ENCODE data around the gene SERPINA4. TPM values are rescaled to one million over a fixed set of nuclear protein-coding genes. Genes with fewer than 3 reads are reported as not detected.

The SERPINA4 gene
- total and polyA plus RNA-seq, 2 donors (not counting 3 experiments of a cell fraction or from before 2014, with no cell fraction given), result not detected

- no peak for DNase-seq (ENCODE audit: low read depth, low spot score)
- Histone ChIP-seq H3K27ac (ENCODE audit: insufficient read depth, low read depth, low read length) (no peak overlapping the region), H3K36me3 (ENCODE audit: control insufficient read depth in 2 of 2, extremely low read depth in 1 of 2, insufficient read depth in 2 of 2, low read length in 2 of 2) (no peaks in the 10 kb centered on the region), H3K4me1 (ENCODE audit: control insufficient read depth, extremely low read depth, insufficient read depth, low read length) (no peaks in the 10 kb centered on the region), H3K9ac (replicated peaks; ENCODE audit: extremely low read depth, insufficient read depth, low read length) (no peak overlapping the region), H3K4me2 (ENCODE audit: insufficient read depth, low read length) (no peak overlapping the region), H3K9me1 (replicated peaks; ENCODE audit: control insufficient read depth, extremely low read depth, insufficient read depth, low read length) (no peaks in the 10 kb centered on the region), H3K27me3 (ENCODE audit: control insufficient read depth in 2 of 2, insufficient read depth in 2 of 2, low read length in 2 of 2) (no peaks in the 10 kb centered on the region), H3K9me3 (replicated peaks; ENCODE audit: control insufficient read depth, insufficient read depth, low read length) (no peaks in the 10 kb centered on the region), H3K4me3 (replicated peaks in 1 of 3; ENCODE audit: insufficient read depth in 1 of 3, low read depth in 1 of 3, low read length in 3 of 3) (no peak overlapping the region), H3K79me2 (ENCODE audit: control insufficient read depth, insufficient read depth, low read length) (no peaks in the 10 kb centered on the region), H2AFZ (ENCODE audit: low read depth, low read length) (no peak overlapping the region), H4K20me1 (replicated peaks; ENCODE audit: control insufficient read depth, extremely low read depth, insufficient read depth, low read length) (no peaks in the 10 kb centered on the region)
- TF ChIP-seq JUN (IDR thresholded peaks at IDR 0.05; ENCODE audit: borderline replicate concordance, insufficient read depth, insufficient read length, low read depth) (no peak), CTCF (IDR thresholded peaks at IDR 0.05; ENCODE audit: extremely low read depth in 1 of 2, insufficient read depth in 1 of 2, low read depth in 1 of 2, low read length in 2 of 2) (no peak), EZH2 (IDR thresholded peaks at IDR 0.05; ENCODE audit: borderline replicate concordance, low read depth, low read length, severe bottlenecking) (no peak), POLR2A (IDR thresholded peaks at IDR 0.05; ENCODE audit: low read depth, low read length) (no peak), POLR2AphosphoS5 (IDR thresholded peaks at IDR 0.05; ENCODE audit: insufficient read depth, low read depth, low read length) (no peak)
- BruUV-seq (replicated peaks), result no TSS peak
- POLR2A ChIA-PET, result no interaction called here
- intact Hi-C loops (cut with micrococcal nuclease) (no loop called here), dilution Hi-C loops (cut with MboI; ENCODE audit: extremely low pct_ligation_motif_present, low sequenced_read_pairs) (no loop called here)
- CTCF ChIA-PET, result no interaction called here
- no peak for FAIRE-seq
Measured at GRCh38 chr14:94514351-94514750, 46.9 kb upstream of the SERPINA4 start.

GRCh38 chr14:94515426-94515825 lies 45.8 kb upstream of the SERPINA4 start:
- intact Hi-C loops (cut with micrococcal nuclease), result no loop called here
- H3K9me1 ChIP-seq (replicated peaks; ENCODE audit: control insufficient read depth, extremely low read depth, insufficient read depth, low read length), result no peaks in the 10 kb centered on the region
- H3K4me1 ChIP-seq (ENCODE audit: control insufficient read depth, extremely low read depth, insufficient read depth, low read length), result no peaks in the 10 kb centered on the region
- CTCF ChIA-PET, result no interaction called here
- H3K27ac ChIP-seq (ENCODE audit: insufficient read depth, low read depth, low read length), result no peak overlapping the region
- no peaks in the 10 kb centered on the region for H3K27me3 ChIP-seq (ENCODE audit: control insufficient read depth in 2 of 2, insufficient read depth in 2 of 2, low read length in 2 of 2)
- no peak overlapping the region for H3K9ac ChIP-seq (replicated peaks; ENCODE audit: extremely low read depth, insufficient read depth, low read length)
- no peak overlapping the region for H2AFZ ChIP-seq (ENCODE audit: low read depth, low read length)
- no peak for FAIRE-seq
- no peaks in the 10 kb centered on the region for H3K9me3 ChIP-seq (replicated peaks; ENCODE audit: control insufficient read depth, insufficient read depth, low read length)
- POLR2A ChIA-PET, result no interaction called here
- no peak overlapping the region for H3K4me2 ChIP-seq (ENCODE audit: insufficient read depth, low read length)
- no peak for DNase-seq (ENCODE audit: low read depth, low spot score)
- H3K36me3 ChIP-seq (ENCODE audit: control insufficient read depth in 2 of 2, extremely low read depth in 1 of 2, insufficient read depth in 2 of 2, low read length in 2 of 2), result no peaks in the 10 kb centered on the region
- H3K4me3 ChIP-seq (replicated peaks in 1 of 3; ENCODE audit: insufficient read depth in 1 of 3, low read depth in 1 of 3, low read length in 3 of 3), result no peak overlapping the region
- H3K79me2 ChIP-seq (ENCODE audit: control insufficient read depth, insufficient read depth, low read length), result no peaks in the 10 kb centered on the region
- TF ChIP-seq EZH2 (IDR thresholded peaks at IDR 0.05; ENCODE audit: borderline replicate concordance, low read depth, low read length, severe bottlenecking) (no peak), POLR2AphosphoS5 (IDR thresholded peaks at IDR 0.05; ENCODE audit: insufficient read depth, low read depth, low read length) (no peak), GATA2 (IDR thresholded peaks at IDR 0.05; ENCODE audit: insufficient read depth, insufficient read length, low read depth, low read length) (no peak), FOS (IDR thresholded peaks at IDR 0.05; ENCODE audit: borderline replicate concordance, insufficient read depth, low read length) (no peak), MYC (IDR thresholded peaks at IDR 0.05; ENCODE audit: low read depth, low read length) (no peak), POLR2A (IDR thresholded peaks at IDR 0.05; ENCODE audit: low read depth, low read length) (no peak), MAX (IDR thresholded peaks at IDR 0.05; ENCODE audit: insufficient read depth, insufficient read length) (no peak)
- no TSS peak for BruUV-seq (replicated peaks)
- no peaks in the 10 kb centered on the region for H4K20me1 ChIP-seq (replicated peaks; ENCODE audit: control insufficient read depth, extremely low read depth, insufficient read depth, low read length)
- dilution Hi-C loops (cut with MboI; ENCODE audit: extremely low pct_ligation_motif_present, low sequenced_read_pairs), result no loop called here

Measured in endothelial cell of umbilical vein (primary cell).